Activated CD4-positive, alpha-beta T cell treated with anti-CD3 and anti-CD28 coated beads, Interleukin-2, amount 50 U/mL, for 1 hour (primary cell): ENCODE data around the gene INAVA.
A peak's percentile ranks its signal among the peaks of the same experiment; 100 is the strongest.

Source experiments
- DNase-seq: peaks from one replicate; pipeline ENCODE4 v3.0.0-alpha.2; 2020

The INAVA gene

DNA sequence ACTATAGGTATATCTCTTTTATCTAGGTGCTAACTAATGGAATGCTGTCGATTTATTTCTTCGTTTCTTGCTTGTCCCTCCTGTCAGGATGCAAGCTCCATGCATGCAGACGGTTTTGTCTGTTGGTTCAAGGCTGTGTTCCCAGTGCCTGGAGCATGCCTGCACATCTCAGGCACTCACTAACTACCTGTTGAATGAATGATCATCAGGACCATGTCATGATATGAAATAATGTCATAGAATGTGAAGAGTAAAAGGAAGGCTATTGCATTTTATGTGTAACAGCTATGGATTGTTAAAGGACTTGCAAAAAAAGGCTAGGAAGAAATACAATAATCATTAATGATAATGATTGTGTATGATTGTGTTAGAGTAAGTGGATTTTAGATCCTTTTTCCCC is 17.7 kb upstream of the INAVA start:
- DNase-seq, result no peak

DNA sequence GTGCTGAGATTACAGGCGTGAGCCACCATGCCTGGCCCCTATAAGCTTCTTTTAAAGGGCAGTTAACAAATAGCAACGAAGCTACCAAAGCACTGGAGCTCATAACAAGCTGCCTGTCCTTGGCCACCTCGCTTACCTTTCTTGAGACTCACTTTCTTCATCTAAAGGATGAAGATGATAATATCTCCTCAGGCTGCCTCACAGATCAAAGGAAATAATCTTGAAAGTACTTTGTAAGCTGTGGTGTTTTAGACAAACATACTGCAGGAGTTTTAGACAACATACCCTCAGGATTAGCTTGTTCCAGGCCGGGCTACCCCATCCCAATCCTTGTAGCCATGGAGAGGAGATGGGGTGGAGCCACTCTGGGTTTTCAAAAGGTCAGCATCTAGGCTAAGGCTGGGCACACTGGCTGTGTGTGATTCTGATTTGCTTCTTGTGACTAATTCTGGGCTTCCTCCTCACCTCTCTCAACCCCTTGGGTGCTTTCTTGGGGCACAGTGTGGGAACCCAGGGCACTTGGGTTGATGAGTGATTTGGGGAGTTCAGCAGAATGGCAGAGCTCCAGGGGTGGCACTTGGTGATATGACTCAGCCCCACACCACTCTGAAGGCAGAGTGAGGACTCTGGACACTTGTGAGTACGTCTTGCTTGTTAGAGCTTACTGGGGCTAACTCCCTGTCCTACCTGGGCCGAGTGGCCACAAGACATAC is 16.7 kb upstream of the INAVA start:
- DNase-seq, result peak; percentile 44

DNA sequence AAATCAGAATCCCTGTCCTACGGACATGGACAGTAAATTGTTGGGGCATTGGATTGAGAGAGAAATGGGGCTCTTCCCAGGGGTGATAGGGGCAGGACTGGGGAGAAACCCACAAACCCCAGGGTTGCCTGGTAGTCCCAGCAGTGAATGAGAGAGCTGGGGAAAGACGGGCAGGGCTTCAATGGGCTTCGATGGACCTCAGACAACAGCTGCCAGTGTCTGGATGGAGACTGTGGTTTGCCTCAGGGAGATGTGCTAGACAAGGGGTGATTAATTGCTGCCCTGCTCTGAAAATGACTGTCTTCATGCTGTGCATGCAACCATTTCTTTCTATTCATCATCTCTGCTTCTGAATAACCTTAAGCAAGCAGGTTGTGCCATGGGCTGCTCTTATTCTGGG is 14.5 kb upstream of the INAVA start:
- DNase-seq, result no peak

DNA sequence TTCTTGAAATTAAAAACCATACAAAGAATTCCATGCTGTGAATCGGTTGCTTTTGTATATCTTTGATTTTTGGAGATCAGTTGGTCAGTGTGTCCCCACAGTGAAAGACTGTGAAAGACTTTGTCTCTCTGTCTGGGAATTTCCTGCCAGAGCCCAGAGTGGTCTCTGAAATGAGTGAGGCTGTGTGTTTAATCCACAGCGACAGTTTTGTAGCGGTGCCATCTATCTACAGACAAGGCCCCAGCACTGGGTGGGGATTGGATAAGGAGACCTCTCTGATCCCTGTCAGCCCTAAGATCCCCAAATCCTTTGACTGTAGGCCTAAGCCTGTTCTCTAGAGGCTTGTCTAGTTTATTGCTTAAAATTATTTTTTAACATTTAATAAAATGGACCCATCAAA is 11.6 kb upstream of the INAVA start:
- DNase-seq, result no peak

DNA sequence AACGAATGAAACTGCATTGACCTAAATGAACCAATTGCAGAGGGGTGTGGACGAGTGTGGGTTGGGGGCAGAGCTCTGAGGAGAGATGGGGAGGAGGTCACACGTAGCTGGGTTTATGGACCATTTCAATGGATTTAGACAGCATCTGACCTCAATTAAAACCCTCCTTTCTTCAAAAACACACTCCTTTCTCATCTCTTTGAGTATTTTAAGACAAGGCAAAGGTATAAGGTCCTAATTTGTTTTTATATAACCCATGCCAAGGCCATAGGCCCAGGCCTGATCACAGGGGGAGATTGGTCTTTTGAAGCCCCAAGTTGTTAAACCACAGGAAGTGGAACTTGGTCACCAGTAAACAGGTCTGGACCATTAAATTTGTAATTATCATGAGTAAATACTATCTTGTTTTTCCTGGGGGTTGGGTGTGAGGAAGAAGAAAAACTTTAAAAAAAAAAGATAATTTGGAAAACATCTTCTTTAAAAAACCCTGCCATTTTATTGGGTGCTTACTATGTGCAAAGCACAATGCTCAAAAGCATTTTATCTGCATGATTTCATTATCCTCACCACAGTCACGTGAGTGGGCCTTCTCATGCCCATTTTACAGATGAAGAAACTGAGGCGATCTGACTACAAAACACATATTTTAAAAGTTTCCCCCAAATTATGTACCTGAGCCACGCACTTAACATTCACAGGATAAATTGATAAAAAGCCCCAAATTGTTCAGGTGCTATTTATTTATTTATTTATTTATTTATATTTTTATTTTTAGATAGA is 8.9 kb upstream of the INAVA start:
- DNase-seq, result no peak

DNA sequence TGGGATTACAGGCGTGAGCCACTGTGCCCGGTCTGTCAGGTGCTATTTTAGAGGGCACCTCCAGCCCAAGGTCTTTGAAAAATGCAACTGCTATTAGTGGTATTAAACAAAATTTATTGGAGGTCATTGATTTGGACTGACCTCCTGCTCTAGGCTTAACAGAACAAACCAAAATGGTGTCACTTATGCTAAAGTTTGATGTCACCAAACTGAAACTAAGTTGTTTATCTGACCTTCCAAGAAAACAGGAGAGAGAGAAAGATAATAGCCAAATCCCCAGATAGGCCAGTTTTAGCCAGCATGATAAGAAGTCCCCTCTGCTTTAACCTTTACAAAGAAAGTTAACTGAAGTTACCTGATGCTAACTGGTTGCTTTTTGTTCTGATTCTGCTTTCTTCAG is 8.1 kb upstream of the INAVA start:
- no peak for DNase-seq

DNA sequence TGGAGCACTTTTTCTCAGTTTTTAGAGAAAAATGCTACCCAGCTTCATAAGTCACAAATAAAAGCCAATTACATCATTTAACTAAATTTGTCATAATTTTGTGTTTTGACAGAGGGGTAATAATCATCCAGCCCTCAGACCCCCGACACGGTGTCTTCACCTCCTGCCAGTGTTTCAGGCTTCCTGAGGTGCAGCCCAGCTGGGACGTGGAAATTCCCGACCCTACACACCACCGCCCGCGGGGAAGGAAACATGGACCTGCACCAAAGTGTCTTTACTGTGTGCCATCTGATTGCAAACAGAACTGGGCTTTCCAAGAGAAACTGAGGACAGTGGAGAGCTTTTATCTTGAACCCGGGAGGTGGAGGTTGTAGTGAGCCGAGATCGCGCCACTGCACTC is 7.7 kb upstream of the INAVA start:
- no peak for DNase-seq

DNA sequence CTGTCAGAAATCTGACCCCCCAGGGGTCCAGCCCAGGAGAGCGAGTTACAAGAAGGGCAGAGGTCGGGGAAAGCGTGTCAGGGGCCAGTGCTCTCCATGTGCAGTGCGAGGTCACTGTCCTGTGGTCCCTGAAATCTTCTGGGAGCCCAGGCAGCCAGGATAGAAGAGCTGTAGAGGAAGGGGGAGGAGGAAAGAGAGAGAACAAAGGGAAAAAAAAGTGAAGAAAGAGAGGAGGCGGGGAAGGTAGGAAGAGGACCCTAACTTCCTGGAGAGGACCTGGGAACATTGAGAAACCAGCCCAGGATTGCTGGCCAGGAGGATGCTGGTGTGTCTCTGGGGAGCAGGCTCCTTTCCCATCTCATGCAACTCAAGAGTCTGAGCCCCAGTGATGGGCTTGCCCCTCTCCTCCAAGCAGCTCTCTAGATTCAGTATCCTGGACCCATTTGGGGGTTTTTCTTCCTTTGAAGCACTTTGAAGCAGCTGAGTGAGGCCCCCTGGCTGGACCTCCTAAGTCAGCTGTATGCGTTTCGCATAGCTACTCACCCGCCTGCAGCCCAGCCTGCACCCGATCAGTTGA is 6.8 kb upstream of the INAVA start:
- DNase-seq, result no peak

DNA sequence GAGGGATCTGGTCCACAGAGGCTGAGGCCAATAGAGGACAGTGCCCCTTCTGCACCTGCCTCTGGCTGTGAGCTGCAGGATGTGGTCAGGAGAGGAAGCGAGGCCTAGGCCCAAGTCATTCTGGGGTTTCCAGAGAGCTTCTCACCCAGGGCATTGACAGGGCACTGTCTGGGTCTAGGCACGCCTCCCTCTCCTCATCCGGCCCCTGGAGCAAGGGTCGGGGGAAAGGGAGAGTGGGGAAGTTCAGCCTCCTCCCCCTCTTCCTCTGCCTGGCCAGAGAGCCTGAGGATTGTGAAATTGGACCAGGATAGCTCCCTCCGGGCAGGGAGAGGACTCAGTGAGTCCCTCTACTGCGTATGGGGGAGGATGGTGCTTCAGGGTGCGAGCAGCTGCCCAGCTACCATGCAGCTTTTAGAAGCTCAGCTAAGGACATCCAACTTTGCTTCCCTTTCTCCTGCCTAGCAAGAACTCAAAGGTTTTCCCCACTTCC is 6.3 kb upstream of the INAVA start:
- DNase-seq, result peak; percentile 52

DNA sequence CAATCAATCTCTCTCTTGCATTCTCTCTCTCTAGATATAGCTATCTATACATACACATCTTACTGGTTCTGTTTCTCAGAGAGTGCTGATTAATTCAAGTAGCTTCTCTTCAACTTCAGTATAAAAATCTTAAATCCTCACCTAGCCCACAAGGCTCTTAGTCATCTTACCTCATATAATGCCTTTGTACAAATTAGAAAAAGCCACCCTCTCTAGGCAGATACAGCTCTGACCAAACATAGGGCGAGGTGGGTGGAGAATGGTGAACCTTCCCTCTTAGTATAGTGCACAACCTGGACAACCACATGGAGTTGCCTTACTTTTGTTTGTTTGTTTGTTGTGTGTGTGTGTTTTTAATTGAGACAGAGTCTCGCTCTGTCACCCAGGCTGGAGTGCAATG is 5.1 kb upstream of the INAVA start:
- no peak for DNase-seq

DNA sequence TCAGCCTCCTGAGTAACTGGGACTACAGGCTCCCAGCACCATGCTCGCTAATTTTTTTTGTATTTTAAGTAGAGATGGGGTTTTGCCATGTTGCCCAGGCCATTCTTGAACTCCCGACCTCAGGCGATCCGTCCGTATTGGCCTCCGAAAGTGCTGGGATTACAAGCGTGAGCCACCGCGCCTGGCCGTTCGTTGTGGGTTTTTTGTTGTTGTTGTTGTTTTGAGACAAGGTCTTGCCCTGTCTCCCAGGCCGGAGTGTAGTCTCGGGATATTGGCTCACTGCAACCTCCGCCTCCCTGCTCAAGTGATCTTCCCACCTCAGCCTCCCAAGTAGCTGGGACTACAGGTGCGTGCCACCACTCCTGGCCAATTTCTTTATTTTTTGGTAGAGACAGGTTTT is 4.7 kb upstream of the INAVA start:
- DNase-seq, result no peak

DNA sequence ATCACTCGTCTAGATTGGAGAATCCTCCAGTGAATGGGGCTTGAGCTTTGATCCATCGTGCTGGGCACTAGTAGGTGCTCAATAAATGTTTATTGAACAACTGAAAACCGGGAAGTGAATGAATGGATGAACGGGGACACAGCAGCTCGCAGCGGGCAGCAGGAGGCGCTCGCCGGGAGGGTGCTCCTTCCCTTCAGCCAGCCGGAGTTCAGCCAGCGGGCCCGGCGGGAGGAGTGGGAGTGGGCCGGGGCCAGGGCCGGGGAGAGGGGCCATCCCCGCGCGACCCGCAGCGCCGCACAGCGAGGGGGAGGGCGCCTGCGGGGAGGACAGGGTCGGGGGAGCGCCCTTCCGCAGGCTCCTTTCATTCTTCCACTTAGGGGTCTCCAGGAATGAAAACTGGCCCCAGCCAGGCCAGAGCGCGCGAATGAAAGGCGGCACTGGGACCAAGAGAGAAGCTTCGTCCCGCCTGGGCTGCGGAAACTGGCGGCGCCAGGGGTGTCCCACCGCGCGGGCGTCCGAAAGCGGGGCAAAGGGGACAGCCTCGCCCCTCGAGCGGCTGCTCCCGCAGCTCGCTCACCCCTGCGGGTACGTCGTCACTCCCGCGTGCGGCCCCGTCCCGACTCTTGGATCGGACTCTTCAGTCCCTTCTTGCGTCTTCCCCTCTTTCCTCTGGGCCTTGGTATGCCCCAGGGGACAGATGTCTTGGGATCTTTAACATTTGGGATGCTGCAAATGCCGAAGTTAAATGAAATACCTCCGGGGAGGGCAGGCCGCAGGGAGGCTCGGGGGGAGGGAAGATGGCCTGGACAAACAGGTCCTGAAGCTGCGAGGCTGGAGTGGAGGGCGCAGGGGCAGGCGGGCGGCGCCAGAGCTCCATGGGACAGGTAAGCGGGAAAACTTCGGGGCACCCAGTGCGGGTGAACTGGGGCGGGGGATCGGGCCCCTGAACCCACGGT is 3.6 kb upstream of the INAVA start:
- peak; percentile 19 for DNase-seq

DNA sequence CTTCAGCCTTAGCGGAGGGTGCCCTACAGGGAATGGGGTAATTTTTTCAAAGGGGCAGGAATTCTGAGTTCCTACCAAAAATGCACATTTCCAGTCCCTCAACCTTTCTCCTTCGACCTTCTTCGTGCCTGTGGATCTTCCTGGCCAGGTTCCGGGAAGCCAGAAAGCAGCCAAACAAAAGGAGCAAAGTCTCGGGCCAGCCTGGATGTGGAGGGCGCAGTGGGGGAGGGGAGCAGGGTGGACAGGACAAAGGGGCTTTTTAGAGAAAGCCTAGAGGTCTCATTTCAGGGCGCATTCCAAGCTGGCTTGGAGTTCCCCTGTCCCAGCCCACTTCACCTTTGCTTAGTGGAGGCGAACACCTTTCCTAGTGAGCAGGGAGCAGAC is 2.9 kb upstream of the INAVA start:
- no peak for DNase-seq

DNA sequence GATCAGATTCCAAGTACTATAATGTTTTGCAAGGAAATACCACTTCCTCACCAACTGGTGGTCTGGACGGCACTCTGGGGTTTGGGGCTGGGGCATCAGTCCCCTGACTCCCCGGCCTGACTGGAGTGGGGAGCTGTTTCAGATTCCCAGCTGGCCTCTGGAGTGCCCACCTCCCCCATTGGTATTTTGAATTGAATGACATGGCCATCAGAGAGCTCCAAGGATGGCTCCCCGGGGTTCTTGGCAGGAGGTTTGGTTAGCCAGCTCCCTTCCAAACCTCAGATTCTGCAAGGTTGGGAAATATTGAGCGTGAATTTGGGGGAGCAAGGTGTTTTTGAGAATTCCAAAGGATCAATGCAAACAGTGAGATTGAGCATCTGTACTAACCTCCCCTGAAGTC is 2.2 kb upstream of the INAVA start:
- DNase-seq, result no peak

DNA sequence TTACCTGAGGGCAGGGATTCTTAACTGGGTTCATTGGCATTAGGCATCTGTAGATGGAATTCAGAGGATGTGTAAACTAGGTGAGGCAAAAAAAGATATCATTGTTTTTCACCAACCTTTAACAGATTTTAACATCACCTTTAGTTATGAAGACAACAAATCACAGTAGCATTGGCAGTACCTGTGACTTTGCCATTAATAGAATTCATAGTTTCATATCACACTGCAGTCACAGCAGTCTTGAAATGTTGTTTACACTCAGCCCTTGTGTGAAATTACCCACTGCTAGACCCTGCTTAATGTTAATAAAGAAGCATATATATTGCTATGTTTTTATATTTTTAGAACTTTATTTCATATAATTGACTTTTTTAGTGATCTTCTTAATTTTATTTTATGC is 1.7 kb upstream of the INAVA start:
- no peak for DNase-seq

DNA sequence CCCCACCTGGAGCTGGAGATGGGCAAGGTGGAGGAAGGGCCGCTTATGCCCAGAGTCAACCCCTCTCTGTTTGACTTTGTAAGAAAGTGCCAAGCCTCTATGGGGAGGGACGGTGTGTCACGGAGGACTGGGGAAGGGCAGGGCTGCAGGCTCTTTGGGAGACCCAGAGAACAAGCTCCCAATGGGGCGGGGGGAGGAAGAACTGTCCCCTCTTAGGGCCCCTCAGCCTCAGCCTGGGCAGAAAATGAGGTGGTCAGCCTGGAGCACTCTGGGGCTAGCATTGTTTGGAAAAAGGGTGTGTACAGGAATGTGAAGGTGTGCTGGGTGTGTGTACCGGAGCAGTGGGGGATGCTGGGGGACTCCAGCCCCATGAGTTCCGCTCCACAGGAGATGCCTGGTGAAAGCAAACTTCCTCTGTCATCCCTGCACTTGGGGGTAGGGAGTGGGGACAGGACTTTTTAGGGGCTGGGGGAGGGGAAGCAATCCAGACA is 1.2 kb upstream of the INAVA start:
- DNase-seq, result no peak

DNA sequence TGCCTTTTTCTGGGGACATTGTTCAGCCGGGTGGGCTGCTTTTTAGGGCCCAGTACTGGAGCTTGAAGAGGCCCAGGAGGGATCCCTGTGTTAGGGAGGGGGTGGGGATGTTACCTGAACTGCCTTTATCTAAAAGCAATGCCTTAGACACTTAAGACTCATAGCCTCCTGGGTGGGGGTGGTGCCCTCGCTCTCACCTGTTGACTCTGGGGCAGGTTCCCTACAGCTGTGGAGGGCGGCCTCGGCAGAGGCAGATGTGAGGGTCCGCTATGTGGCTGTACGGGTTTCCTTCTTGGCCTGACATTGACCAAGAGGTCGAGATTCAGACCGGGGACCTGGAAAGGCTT is 716 bp downstream of the INAVA start:
- DNase-seq, result no peak

DNA sequence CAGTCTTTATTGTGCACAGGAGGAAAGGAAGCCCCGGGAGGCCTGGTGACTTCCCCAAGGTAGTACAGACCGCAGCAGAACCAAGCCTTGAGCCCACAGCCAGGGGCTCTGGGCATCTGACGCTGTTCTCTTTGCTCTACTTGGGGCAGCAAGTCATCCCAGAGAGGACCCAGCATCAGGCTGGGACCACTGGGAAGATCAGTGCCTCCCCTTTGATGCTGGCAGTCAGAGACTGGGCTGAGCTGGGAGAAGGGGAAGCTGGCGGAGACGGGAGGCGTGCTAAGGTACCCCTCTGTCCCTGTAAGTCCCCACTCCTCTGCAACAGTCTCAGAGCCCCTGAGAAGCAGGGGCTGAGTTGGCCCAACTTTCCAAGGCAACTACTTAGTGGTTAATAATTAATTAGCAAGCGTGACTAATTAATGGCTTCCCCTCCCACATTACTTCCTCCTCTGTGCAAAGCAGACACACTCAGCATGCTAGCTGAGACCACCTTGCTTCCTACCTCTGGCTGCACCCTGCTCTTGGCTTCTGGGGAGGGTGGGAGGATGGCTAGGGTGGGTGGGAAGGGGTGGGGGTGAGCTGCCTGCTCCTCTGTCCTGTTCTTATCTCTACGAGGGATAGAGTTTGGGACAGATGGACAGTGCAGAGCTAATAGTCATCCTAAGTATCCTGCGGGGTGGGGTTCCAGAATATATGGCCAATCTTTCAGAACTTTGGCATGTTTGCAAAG is 1.3 kb downstream of the INAVA start:
- no peak for DNase-seq

DNA sequence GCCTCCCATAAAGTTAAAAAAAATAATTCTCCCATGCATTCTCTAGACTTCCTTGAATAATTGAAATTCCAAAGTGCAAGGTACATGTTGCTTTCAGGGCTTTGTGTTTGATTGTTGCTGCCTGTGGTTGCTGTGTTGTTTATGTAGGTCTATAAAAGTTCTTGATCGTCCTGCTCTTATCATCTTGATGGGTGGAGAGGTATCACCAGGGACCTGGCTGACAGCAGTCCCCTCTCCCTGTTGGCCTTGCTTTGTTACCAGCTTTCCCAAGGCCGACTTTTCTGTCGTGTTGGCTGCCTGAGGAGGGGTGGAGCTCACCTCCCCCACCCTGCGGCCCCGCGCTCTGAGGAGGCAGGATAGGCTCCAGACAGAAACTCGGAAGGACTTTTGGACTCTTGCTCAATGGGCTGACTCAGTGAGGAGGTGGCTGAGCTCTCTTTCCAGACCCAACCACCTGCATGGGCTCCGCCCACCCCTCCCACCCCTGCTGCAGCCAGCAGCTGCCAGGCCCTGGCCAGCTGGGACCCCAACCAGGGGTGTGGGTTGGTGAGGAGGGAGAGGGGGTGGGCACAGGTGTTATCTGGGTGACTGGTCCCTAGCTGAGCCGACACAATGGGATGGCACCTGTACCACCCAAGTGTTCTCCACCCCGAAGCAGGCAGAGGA is 2.0 kb downstream of the INAVA start:
- no peak for DNase-seq

DNA sequence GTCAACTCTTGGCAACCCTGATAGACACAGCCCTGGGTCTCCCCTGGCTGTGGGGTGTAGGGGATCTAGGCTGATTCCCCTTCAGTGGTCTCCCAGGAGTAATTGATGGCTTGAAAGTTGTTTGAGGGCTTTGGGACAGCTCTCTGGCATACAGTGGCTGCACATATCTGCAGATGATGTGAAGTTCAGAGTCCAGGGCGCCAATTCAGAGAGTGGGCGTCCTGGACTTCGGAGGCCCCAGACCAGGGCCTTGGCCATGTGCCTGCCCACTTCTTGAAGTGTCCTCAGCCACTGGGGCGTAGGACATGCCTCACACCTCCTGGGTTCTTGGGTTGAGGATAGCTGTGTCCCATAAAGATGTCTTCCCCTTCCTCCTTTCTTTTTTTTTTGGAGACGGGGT is 2.6 kb downstream of the INAVA start:
- DNase-seq, result no peak

DNA sequence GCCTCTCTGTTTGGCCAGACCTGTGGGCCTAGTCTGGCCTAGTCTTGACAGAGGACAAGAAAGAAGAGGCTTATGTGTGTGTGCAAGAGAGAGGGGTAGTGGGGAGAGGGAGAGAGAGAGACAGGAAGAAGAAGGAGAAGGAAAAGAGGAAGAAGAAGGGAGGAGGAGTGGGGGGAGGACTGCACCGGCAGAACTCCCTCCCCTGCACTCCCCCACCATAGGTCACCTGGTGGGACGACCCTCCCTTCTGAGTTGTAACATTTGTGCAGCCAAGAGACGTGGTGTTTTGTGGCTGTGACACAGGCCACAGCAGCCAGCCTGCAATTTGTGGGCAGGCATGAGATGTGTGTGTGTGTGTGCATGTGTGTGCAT is 4.3 kb downstream of the INAVA start:
- DNase-seq, result no peak

DNA sequence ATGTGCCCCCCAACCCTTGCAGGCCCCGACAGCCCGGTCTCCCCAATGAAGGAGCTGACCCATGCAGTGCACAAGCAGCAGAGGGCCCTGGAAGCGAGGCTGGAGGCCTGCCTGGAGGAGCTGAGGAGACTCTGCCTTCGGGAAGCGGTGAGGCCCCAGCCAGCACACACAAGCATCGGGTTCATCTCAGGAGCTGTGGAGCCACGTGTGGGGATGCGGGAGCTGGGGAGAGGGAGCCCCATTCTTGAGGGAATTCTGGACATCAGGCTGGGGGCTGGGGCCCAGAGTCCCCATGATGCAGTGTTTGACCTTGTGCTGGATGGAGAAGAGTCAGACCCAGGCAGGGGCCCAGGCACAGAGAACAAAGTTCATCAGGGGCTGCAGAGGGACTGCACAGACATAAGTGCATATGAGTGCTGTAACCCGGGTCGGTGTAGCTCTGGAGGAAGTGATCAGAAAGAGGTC is 4.8 kb downstream of the INAVA start:
- DNase-seq, result no peak
